Mucosa of rectum (tissue), 2 donors: ENCODE results near the gene GNG2.

ENCODE experiments used
- H3K27ac ChIP-seq, 2 donors: one replicate each; pipeline ENCODE4 v1.7.0; 2013; ENCODE audit warnings: inconsistent platforms in 2 of 2, low read depth in 2 of 2, low read length in 2 of 2
- H3K27me3 ChIP-seq, 2 donors: one replicate each; pipeline ENCODE4 v1.7.0; 2013; ENCODE audit warnings: low read length in 2 of 2; ENCODE audit not compliant: control insufficient read depth in 2 of 2, insufficient read depth in 2 of 2
- H3K36me3 ChIP-seq, 2 donors: one replicate each; pipeline ENCODE4 v1.7.0; 2013; ENCODE audit warnings: low read length in 2 of 2; ENCODE audit not compliant: control insufficient read depth in 2 of 2, insufficient read depth in 2 of 2
- H3K4me1 ChIP-seq, 2 donors: one replicate each; pipeline ENCODE4 v1.7.0; 2013; ENCODE audit warnings: low read length in 2 of 2, mild to moderate bottlenecking in 1 of 2; ENCODE audit not compliant: control insufficient read depth in 2 of 2, insufficient read depth in 2 of 2
- H3K4me3 ChIP-seq, 2 donors: one replicate each; pipeline ENCODE4 v1.7.0; 2013; ENCODE audit warnings: low read length in 2 of 2
- H3K9ac ChIP-seq, 2 donors: one replicate each; pipeline ENCODE4 v1.7.0; 2013; ENCODE audit warnings: low read length in 2 of 2, low read depth in 1 of 2, mild to moderate bottlenecking in 1 of 2
- H3K9me3 ChIP-seq, 2 donors: one replicate each; pipeline ENCODE4 v1.7.0; 2013; ENCODE audit warnings: low read length in 2 of 2; ENCODE audit not compliant: control insufficient read depth in 2 of 2
- donor health status: healthy.
- donor health status: Normal muscosa, but diverticular disease.

GNG2 gene

DNA sequence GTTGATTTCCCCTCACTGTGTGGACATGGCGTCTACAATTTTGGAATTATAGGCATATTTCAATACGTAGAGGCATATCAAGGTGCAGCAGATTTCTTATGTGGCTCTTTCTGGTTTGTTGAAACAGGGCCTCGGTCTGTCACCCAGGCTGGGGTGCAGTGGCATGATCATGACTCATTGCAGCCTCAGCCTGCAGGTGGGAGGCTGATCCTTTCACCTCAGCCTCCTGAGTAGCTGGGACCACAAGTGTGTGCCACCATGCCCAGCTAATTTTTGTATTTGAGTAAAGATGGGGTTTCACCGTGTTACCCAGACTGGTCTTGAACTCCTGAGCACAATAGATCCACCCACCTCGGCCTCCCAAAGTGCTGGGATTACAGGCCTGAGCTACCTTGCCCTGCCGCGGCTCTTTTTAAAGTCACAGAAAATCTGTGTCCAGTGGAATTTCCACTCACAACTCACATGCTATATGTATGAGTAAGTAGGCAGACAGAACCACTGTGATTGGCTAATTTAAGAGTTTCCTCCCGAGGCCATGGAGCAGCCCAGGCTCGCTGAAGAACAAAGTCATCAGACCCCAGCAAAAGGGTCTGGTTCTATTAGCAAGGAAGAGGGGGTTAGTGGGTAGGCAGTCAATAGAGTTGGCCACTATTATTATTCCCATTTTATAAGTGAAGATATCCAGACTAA, 9.1 kb downstream of the GNG2 start:
- Histone ChIP-seq H3K9me3 (no peaks in the 10 kb centered on the region), H3K4me3 (no peak overlapping the region), H3K9ac (no peak overlapping the region), H3K4me1 (peaks cover 0 to 7% of the 10 kb centered on the region in 2 donors), H3K27me3 (no peaks in the 10 kb centered on the region), H3K27ac (no peak overlapping the region), H3K36me3 (no peaks in the 10 kb centered on the region)

DNA sequence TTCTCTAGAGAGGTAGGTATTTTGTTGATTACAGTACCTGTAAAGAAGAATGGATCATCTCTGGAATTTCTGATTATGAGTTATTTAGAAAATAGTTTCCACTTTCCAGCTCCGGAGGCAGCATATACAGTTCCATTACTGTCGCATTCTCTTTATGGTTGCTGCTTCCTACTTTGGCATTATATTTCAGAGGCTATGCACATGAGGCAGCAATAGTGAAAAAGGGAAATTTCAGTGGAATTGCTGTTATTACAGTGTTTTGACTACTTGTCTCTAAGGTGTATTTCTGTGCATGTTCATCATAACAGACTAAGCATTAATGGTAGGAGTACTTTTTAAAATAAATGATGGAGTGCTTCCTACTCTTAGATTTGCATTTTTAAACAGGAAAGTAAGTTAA, 10.2 kb downstream of the GNG2 start:
- Histone ChIP-seq H3K36me3 (no peaks in the 10 kb centered on the region), H3K9me3 (no peaks in the 10 kb centered on the region), H3K4me3 (no peak overlapping the region), H3K27me3 (no peaks in the 10 kb centered on the region), H3K9ac (no peak overlapping the region), H3K4me1 (peaks cover 0 to 7% of the 10 kb centered on the region in 2 donors), H3K27ac (no peak overlapping the region)

DNA sequence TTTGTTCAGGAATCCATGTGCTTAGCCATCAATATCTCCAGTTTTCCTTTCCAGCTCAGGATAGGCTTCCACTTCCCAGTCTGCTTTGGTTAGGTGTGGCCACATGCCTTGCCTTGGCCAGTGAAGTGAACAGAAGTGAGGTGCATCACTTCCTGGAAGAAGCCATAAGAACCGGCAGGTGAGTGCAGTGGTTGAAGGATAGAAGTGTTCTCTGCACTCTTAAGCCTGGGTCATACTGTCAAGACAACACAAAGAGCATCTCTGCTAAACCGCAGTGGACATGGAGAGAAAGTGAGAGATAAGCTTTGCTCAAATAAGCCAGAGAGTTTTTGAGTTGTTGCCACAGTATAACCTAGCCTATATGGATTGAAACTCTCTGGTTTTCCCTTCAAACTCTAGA, 11.4 kb downstream of the GNG2 start:
- H3K36me3 ChIP-seq, result no peaks in the 10 kb centered on the region
- H3K4me1 ChIP-seq, result peaks cover 0 to 7% of the 10 kb centered on the region in 2 donors

DNA sequence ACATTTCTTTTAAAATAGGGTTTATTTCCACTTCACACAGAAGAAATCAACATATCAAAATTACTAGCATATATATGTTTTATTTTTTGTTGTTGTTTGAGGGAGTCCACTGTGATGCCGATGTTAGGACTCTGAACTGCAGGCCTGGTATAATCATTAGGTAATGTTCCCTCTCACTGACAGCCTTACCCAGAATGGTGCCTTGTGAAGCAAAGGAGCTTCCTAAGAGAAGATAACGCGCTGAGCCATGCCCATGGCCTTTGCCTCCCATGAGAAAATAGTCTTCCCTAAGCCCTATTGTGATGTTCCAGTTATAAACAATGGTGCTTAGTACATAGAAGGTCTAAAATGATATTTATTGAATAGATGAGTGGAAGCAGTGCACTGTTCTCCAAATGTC, 12.0 kb downstream of the GNG2 start:
- H3K9me3 ChIP-seq, result no peaks in the 10 kb centered on the region
- H3K27me3 ChIP-seq, result no peaks in the 10 kb centered on the region
- no peak overlapping the region for H3K9ac ChIP-seq
- no peak overlapping the region for H3K4me3 ChIP-seq
- no peaks in the 10 kb centered on the region for H3K36me3 ChIP-seq
- H3K27ac ChIP-seq, result no peak overlapping the region
- H3K4me1 ChIP-seq, result peaks cover 0 to 7% of the 10 kb centered on the region in 2 donors

More for the DNA sequence above, 11.4 kb downstream of the GNG2 start:
- Histone ChIP-seq H3K27ac (no peak overlapping the region), H3K4me3 (no peak overlapping the region), H3K27me3 (no peaks in the 10 kb centered on the region), H3K9me3 (no peaks in the 10 kb centered on the region), H3K9ac (no peak overlapping the region)

DNA sequence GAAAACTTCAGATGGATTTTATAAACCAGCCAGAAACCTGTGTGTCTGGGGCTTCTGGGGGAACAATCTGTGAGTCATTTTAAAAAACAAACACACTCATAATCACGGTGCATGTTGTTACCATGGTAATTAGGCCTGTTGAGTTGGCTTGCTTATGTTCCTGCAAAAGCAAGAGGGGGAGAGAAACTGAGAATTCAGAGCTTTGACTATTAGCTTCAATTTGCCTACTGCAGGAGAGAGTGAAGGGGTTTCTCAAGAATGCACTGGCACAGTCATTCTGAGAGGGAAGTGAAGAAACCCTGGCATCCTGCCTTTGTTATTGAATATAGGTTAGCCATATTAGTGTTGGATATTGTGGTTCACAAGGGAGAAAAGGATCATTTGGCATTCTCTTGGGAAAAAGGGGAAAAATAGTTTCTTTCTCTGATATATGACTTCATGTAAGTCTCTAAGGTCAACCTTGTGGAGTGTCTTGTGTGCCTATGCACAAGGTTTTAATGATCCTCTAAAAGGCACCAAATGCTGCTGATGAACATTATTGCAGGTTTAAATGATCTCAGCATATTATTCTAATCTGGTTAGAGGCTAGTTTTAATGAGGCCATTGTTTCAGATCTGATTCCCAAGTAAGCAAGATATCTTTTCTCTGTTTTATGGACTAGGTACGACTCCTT, 12.9 kb downstream of the GNG2 start:
- Histone ChIP-seq H3K27ac (no peak overlapping the region), H3K36me3 (no peaks in the 10 kb centered on the region), H3K4me1 (peaks cover 0 to 7% of the 10 kb centered on the region in 2 donors), H3K9ac (no peak overlapping the region), H3K9me3 (no peaks in the 10 kb centered on the region), H3K27me3 (no peaks in the 10 kb centered on the region), H3K4me3 (no peak overlapping the region)

DNA sequence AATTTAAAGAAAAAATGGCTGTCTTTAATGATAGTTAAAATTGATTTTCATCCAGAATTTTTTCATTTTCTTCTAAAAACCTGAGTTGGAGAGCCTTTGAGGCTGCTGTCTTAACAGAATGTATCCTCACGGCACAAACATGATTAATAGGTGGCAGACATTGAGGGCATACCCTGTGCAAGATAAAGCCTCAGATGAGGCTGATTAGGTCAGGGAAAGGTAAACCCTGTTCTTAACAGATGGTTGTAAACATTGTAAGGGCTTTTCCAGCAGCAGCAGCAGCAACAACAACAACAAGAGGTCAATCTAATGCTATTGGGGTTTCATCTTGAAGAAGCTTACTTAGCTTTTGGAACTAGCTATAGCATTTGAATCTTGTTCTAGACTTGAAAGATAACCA, 17.4 kb downstream of the GNG2 start:
- no peak overlapping the region for H3K27ac ChIP-seq
- no peak overlapping the region for H3K9ac ChIP-seq
- no peak overlapping the region for H3K4me3 ChIP-seq
- no peaks in the 10 kb centered on the region for H3K9me3 ChIP-seq
- H3K4me1 ChIP-seq, result peaks cover 0 to 6% of the 10 kb centered on the region in 2 donors
- H3K36me3 ChIP-seq, result no peaks in the 10 kb centered on the region
- H3K27me3 ChIP-seq, result no peaks in the 10 kb centered on the region

DNA sequence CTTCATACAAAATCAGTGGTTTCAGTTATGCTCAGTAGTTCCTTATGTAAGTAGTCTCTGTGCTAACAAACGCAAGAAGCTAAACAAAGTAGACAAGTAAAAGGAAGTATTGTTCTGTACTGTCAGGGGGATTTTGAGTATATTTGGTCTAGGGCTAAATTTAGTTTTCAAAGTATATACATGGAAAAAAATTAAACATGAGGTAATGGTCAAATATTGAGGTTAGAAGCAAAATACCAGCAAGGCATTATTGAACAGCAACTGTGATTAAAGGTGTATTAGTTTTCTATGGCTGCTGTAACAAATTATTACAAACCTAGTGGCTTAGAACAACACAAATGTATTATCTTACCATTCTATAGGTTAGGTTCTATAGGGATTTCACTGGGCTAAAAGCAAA, 18.8 kb downstream of the GNG2 start:
- Histone ChIP-seq H3K27me3 (no peaks in the 10 kb centered on the region), H3K4me1 (peaks cover 0 to under 1% of the 10 kb centered on the region in 2 donors), H3K36me3 (no peaks in the 10 kb centered on the region), H3K9me3 (no peaks in the 10 kb centered on the region), H3K4me3 (no peak overlapping the region), H3K27ac (no peak overlapping the region), H3K9ac (no peak overlapping the region)

DNA sequence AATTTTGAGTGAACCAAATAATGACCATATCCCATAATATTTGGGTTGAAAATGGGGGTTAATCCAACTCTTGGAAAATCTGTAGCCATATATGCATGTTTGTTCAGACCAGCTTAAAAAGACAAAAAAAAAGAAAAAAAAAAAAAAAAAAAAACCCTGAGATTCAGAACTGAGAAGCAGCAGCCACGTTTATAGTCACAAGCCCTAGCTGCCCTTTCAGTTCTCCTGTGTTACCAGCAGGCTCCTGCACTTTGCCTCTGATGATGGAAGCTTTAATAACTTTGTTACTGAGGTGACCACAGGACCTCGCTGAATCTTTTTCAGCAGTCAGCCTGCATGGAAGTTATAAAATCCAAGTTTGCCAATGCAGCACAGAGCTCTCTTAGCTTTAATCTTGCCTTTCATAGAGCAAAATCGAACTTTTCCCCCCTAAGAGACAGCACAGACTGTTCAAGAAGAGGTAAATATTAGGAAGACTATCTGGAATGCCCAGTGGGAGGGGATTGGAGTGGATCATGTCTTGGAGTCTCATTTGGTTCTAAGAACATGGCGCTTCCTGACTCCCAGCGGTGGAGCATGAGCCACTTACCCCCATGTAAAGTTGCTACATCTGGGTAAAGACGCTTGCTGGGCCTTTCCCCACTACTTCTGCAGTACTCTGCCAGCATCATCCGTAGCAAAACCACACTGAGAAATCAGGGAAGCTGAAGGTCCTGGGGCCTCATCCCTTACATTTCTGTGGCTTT, 20.6 kb downstream of the GNG2 start:
- Histone ChIP-seq H3K9ac (no peak overlapping the region), H3K4me3 (no peak overlapping the region), H3K27me3 (no peaks in the 10 kb centered on the region), H3K36me3 (no peaks in the 10 kb centered on the region), H3K27ac (no peak overlapping the region), H3K4me1 (peaks cover 0 to 7% of the 10 kb centered on the region in 2 donors), H3K9me3 (no peaks in the 10 kb centered on the region)

DNA sequence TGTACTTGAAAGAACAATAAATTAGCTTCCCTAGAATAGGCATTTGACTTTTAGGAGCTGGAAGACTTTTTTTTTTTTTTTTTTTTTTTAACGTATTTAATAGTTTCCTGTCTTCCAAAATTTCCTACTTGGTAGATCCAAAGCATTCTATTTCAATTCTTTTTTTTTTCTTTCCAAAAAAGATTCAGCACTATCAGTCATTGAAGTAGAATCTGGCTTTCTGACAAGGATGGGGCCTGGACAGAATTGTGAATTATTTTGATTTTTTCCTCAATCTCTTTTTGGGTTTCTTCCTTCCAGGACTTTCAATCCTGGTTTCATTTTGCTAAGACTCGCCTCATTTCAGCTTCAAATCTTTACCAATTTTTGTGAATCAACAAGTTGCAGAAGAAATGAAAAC, 21.2 kb downstream of the GNG2 start:
- Histone ChIP-seq H3K36me3 (no peaks in the 10 kb centered on the region), H3K4me1 (peaks cover 0 to 7% of the 10 kb centered on the region in 2 donors), H3K4me3 (no peak overlapping the region), H3K27me3 (no peaks in the 10 kb centered on the region), H3K27ac (no peak overlapping the region), H3K9ac (no peak overlapping the region), H3K9me3 (no peaks in the 10 kb centered on the region)

DNA sequence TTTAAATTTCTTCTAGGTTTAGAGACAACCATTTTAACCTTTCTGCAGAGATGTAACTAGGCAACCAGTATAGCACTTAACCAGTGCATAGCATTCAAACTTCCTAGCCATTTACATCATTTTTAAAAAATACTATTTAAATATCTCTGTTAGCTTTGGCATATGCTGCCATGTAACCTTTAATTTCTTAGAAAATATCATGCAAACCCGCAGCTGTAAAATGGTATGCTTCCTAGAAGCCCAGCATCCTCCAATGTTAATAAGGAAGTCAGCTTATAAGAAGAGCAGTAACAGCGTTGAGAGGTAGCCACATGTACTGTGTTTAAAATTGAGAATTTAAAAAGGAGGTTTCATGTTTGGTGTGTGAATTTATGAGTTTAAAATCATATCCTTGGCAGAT, 22.8 kb downstream of the GNG2 start:
- H3K4me1 ChIP-seq, result peaks cover 0 to 7% of the 10 kb centered on the region in 2 donors
- no peak overlapping the region for H3K27ac ChIP-seq
- H3K27me3 ChIP-seq, result no peaks in the 10 kb centered on the region
- H3K9me3 ChIP-seq, result no peaks in the 10 kb centered on the region
- no peak overlapping the region for H3K9ac ChIP-seq
- H3K4me3 ChIP-seq, result no peak overlapping the region
- H3K36me3 ChIP-seq, result no peaks in the 10 kb centered on the region
